HG02610 (cell line): ENCODE measurements around the gene MRPL21.

Experiments used
- ATAC-seq: cut with Tn5 transposase; IDR thresholded peaks from one replicate; pipeline ENCODE4 v1.9.1; 2021; ENCODE audit warnings: mild to moderate bottlenecking, moderate library complexity; ENCODE audit not compliant: unreplicated experiment

The MRPL21 gene

GRCh38 chr11:68843052-68843561 is 60.5 kb downstream of the MRPL21 start:
- no peak for ATAC-seq

DNA sequence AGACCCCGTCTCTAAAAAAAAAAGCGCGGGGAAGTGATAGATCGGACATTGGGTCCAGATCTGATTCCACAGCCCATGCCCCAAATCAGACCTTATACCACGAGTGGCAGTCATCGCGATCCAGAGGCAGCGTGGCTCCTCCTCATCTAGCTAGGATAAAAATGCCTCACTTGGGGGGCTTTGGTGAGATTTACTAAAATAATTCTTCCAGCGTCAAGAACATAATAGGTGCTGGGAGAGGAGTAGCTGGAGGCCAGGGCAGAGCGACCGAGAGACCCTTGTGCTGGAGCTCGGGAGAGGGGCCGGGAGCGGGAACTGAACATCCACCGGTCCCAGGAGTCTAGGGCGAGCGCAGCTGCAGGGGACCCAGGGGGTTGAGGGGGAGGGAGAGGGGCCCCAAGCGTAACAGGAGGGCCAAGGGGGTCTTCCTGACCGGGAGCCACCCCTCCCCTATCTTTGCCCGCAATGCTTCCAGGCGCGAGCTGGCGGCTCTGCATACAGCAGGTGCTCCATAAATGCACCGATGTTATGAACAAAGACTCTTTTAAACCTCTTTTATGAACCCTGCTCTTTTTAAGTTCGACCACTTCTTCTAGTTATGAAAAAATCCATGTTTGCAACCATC is 61.1 kb downstream of the MRPL21 start:
- ATAC-seq: no peak

DNA sequence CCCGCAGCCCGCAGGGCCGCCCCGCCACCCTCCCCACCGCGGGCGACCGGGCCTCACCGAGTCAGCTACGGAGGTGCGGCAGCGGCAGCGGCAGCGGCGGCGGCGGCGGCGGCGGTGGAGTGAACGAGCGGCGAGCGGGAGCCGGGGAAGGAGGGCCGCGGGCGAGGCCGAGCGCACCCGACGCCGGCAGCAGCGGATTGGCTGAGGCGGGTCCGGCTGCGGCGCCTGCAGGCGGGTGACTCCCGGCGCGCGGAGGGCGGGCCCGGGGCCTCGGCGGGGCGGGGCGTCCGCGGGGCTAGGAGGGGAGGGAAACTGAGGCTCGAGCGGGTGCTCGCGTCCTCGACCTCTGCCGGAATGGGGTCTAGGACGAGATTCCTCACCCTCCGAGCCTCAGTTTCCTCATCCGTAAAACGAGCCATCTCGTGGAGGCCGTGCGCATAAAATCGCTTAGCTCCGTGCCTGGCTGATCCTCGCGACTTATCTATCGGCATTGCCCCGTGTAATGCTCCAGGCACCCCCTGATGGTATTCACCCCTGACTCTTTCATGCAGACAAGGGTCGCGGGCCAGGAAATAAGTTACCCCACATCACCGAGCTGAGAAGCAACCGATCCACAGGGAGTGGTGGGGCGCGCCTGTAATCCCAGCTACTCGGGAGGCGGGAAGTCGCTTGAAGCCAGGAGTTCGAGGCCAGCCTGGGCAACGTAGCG is 61.8 kb downstream of the MRPL21 start, which contains the start of gene CPT1A:
TSS of gene CPT1A (minus strand) at position 199 of the 709 bp plus-strand sequence. CDS start 26,442 bp downstream, outside the sequence.
- ATAC-seq: peak; percentile 30
